Heart left ventricle (tissue), 16 donors: ENCODE data around the gene SLC30A7. TPM values are rescaled to one million over a fixed set of nuclear protein-coding genes. Genes with fewer than 3 reads are reported as not detected.

ENCODE experiments used
- ATAC-seq, 4 donors: fragments of 200-7000 bp; cut with Tn5 transposase; one replicate each; pipeline ENCODE4 v1.9.1; 2020 to 2022; ENCODE audit warnings: moderate library complexity in 4 of 4, mild to moderate bottlenecking in 3 of 4, moderate number of reproducible peaks in 1 of 4
- DNase-seq, 5 donors: peaks; one replicate each; pipeline ENCODE4 v3.0.0-alpha.2; 2020
- H3K27ac ChIP-seq, 12 donors: fragments of 200-600 bp; sonication (generic) in 4 of 12; one replicate each; pipeline versions ENCODE4 v1.5.0 to v1.8.0; 2016 to 2022; ENCODE audit warnings: mild to moderate bottlenecking in 2 of 12
- H3K27me3 ChIP-seq, 9 donors: fragments of 200-600 bp; sonication (generic) in 2 of 9; one replicate each; pipeline versions ENCODE4 v1.5.1 to v1.8.0; 2016 to 2022; ENCODE audit warnings: mild to moderate bottlenecking in 3 of 9
- H3K36me3 ChIP-seq, 9 donors: fragments of 200-600 bp; sonication (generic) in 2 of 9; one replicate each; pipeline versions ENCODE4 v1.5.0 to v1.8.0; 2018 to 2022; ENCODE audit warnings: mild to moderate bottlenecking in 2 of 9
- H3K4me1 ChIP-seq, 12 donors: fragments of 200-600 bp; sonication (generic) in 4 of 12; one replicate each; pipeline versions ENCODE4 v1.5.0 to v1.8.0; 2016 to 2022; ENCODE audit warnings: mild to moderate bottlenecking in 3 of 12
- H3K4me3 ChIP-seq, 12 donors: fragments of 200-600 bp; sonication (generic) in 4 of 12; one replicate each; pipeline versions ENCODE4 v1.5.0 to v1.8.0; 2017 to 2022; ENCODE audit warnings: mild to moderate bottlenecking in 9 of 12, moderate library complexity in 4 of 12
- H3K9me3 ChIP-seq, 12 donors: fragments of 200-600 bp; sonication (generic) in 4 of 12; one replicate each; pipeline versions ENCODE4 v1.5.0 to v1.8.0; 2016 to 2022; ENCODE audit warnings: mild to moderate bottlenecking in 1 of 12
- CTCF ChIP-seq, 12 donors: fragments of 200-600 bp; sonication (generic) in 4 of 12; IDR thresholded peaks; one replicate each; pipeline versions ENCODE4 v1.5.0 to v1.8.0; 2018 to 2022; ENCODE audit warnings: antibody characterized with exemption in 12 of 12, mild to moderate bottlenecking in 5 of 12
- POLR2A ChIP-seq, 2 donors: fragments of 450-650 bp; IDR thresholded peaks; one replicate each; pipeline ENCODE4 v1.6.1; 2017; ENCODE audit warnings: antibody characterized with exemption in 2 of 2, mild to moderate bottlenecking in 2 of 2, moderate library complexity in 2 of 2
- WGBS, 4 donors: extraction: QIAGEN DNeasy Blood & Tissue Kit in 2 of 4; methylation state at CpG; one replicate each; pipeline versions ENCODE4 v1.1.5 to v1.1.7; 2013 to 2018; 5-methylcytosine and 5-hydroxymethylcytosine counted together
- intact Hi-C, 10 donors: fragments of 100-400 bp; cut with DNase I; formaldehyde crosslinking; loops; one replicate each; pipeline versions ENCODE4 v1.11.1 to v1.14.2; 2022
- polyA plus RNA-seq, 2 donors: library from polyadenylated mRNA; stranded (reverse); fragments of 200-250 nt; gene quantifications; one replicate each; pipeline ENCODE4 v1.2.3, GENCODE V29; 2013
- total RNA-seq, 9 donors: library from RNA; depleted of rRNA in 2 of 9; stranded (reverse); fragments of >200 nt in 2 of 9; fragmentation: NEBNext Ultra II Directional in 3 of 9; extraction: Animal tissue kit (Norgen Biotek cat#: 25700) in 3 of 9; gene quantifications; one replicate each; pipeline versions ENCODE4 v1.1.0 to v1.2.4, GENCODE V29; 2016 to 2023
- donor health status: ischemic (EF 13 %, LVEDD 7.1; RV severe dilation, severe dysfunction).
- donor health status: healthy with polysubstance abuse.
- donor health status: DM: no; HTN: yes; CAD: no.
- donor health status: DM: no; HTN: no; CAD: no.
- donor health status: ischemic (EF 25% LVEDD 6.9; RV normal size, moderate dysfunction).
- donor health status: ischemic (EF 25% LVEDD 5.7; RV mildly dilated, moderate dysfunction).
- donor health status: healthy.
- donor health status: DM: yes; HTN: yes; CAD: no.
- donor health status: ischemic (EF 35%, LVEDD 5.7; RV mildly dilated, moderate dysfunction).
- donor health status: nonischemic (EF 11% LVEDD 7.7; RV severe dilation, severe dysfunction).
- donor health status: DM: yes; HTN: yes; CAD: no.
- donor health status: PGD.
- donor health status: ischemic (EF 29% LVEDD 5.4; RV normal size, mild dysfunction).
- donor health status: nonischemic (EF 23%, LVEDD 6.1; RV moderate dilation, normal function).

The SLC30A7 gene
- total and polyA plus RNA-seq, 11 donors = 1.6 to 19.4 (median 4.8) TPM

GRCh38 chr1:101003012-101003650, 107.2 kb downstream of the SLC30A7 start:
- peaks cover 0 to 39% (median 20%) of the 10 kb centered on the region in 9 donors for H3K36me3 ChIP-seq
- TF ChIP-seq POLR2A (IDR thresholded peaks at IDR 0.05) (no peak), CTCF (IDR thresholded peaks at IDR 0.05) (no peak)
- no peaks in the 10 kb centered on the region for H3K9me3 ChIP-seq
- H3K27ac ChIP-seq = peak overlapping the region in 11 of 12 donors; percentile 6 to 76 (median 41)
- 22 to 37% (median 25%) methylated on average over 1 of the region's 1 CpG for WGBS, 4 donors
- intact Hi-C loops = loop anchor here in 1 of 10 donors (5.0 kb wide), 1 partner anchor 234 kb away; the partner anchor contains the start of gene S1PR1
- DNase-seq (no peak), ATAC-seq (peak in 3 of 4 donors; percentile 28 to 71 (median 53))
- H3K27me3 ChIP-seq = no peaks in the 10 kb centered on the region
- peaks cover 0 to 46% (median 17%) of the 10 kb centered on the region in 12 donors for H3K4me1 ChIP-seq
- H3K4me3 ChIP-seq = no peak overlapping the region

- peaks cover 0 to 32% (median 11%) of the 10 kb centered on the region in 9 donors for H3K36me3 ChIP-seq
- no peak overlapping the region for H3K4me3 ChIP-seq
- H3K27me3 ChIP-seq = no peaks in the 10 kb centered on the region
- 50 to 62% (median 58%) methylated on average over 1 of the region's 1 CpG for WGBS, 4 donors
- ATAC-seq = peak in 2 of 4 donors; percentile 16 to 49
- H3K4me1 ChIP-seq = peaks cover 0 to 46% (median 17%) of the 10 kb centered on the region in 12 donors
- intact Hi-C loops = loop anchor here in 1 of 10 donors (5.0 kb wide), 1 partner anchor 233 kb away; the partner anchor contains the start of gene S1PR1
- no peaks in the 10 kb centered on the region for H3K9me3 ChIP-seq
- no peak for DNase-seq
- H3K27ac ChIP-seq = peak overlapping the region in 1 of 12 donors; percentile 29
- TF ChIP-seq CTCF (IDR thresholded peaks at IDR 0.05) = no peak
- no peak for TF ChIP-seq POLR2A (IDR thresholded peaks at IDR 0.05)
Observed at GRCh38 chr1:101004061-101004460, 108.2 kb downstream of the SLC30A7 start.

GRCh38 chr1:101004670-101005069, 108.8 kb downstream of the SLC30A7 start:
- Histone ChIP-seq H3K27me3 (no peaks in the 10 kb centered on the region), H3K27ac (peak overlapping the region in 1 of 12 donors; percentile 29), H3K4me1 (peaks cover 0 to 46% (median 17%) of the 10 kb centered on the region in 12 donors), H3K4me3 (no peak overlapping the region), H3K9me3 (no peaks in the 10 kb centered on the region), H3K36me3 (peaks cover 0 to 30% (median 9%) of the 10 kb centered on the region in 9 donors)
- 63 to 84% (median 69%) methylated on average over 3 of the region's 3 CpGs for WGBS, 4 donors
- ATAC-seq = peak in 1 of 4 donors; percentile 47
- no peak for DNase-seq
- TF ChIP-seq POLR2A (IDR thresholded peaks at IDR 0.05) (no peak), CTCF (IDR thresholded peaks at IDR 0.05) (no peak)
- intact Hi-C loops = loop anchor here in 1 of 10 donors (5.0 kb wide), 1 partner anchor 233 kb away; the partner anchor contains the start of gene S1PR1

- WGBS, 4 donors = 93 to 100% (median 98%) methylated on average over 1 of the region's 1 CpG
- Histone ChIP-seq H3K9me3 (no peaks in the 10 kb centered on the region), H3K4me1 (peaks cover 0 to 46% (median 17%) of the 10 kb centered on the region in 12 donors), H3K27ac (peak overlapping the region in 1 of 12 donors; percentile 29), H3K36me3 (peaks cover 0 to 29% (median 9%) of the 10 kb centered on the region in 9 donors), H3K4me3 (no peak overlapping the region), H3K27me3 (no peaks in the 10 kb centered on the region)
- ATAC-seq (no peak), DNase-seq (no peak)
- intact Hi-C loops = no loop called here
- TF ChIP-seq POLR2A (IDR thresholded peaks at IDR 0.05) = no peak
- TF ChIP-seq CTCF (IDR thresholded peaks at IDR 0.05) = no peak
Observed at GRCh38 chr1:101005183-101005582, 109.3 kb downstream of the SLC30A7 start.
